Stomach (tissue), 9 donors: ENCODE measurements around the gene SLC26A3. TPM values are rescaled to one million over a fixed set of nuclear protein-coding genes. Genes with fewer than 3 reads are reported as not detected.

ENCODE experiments used
- DNase-seq, 2 donors: peaks; one replicate each; pipeline versions ENCODE4 v3.0.0 to v3.0.0-alpha.2; 2013 to 2019
- H3K27ac ChIP-seq, 5 donors: fragments of 200-600 bp in 4 of 5; sonication (generic) in 4 of 5; one replicate each; pipeline ENCODE4 v1.5.1; 2013 to 2019; ENCODE audit warnings: mild to moderate bottlenecking in 1 of 5, moderate library complexity in 1 of 5
- H3K27me3 ChIP-seq, 3 donors: fragments of 200-600 bp; sonication (generic); one replicate each; pipeline ENCODE4 v1.5.1; 2017 to 2019; ENCODE audit warnings: mixed run types in 1 of 3
- H3K36me3 ChIP-seq, 4 donors: fragments of 200-600 bp; sonication (generic); 1 replicate in 3 of 4; 2 replicates in 1 of 4; pipeline ENCODE4 v1.5.1; 2016 to 2019
- H3K4me1 ChIP-seq, 4 donors: fragments of 200-600 bp; sonication (generic); one replicate each; pipeline ENCODE4 v1.5.1; 2016 to 2019
- H3K4me3 ChIP-seq, 4 donors: fragments of 200-600 bp; sonication (generic) in 3 of 4; one replicate each; pipeline ENCODE4 v1.5.1; 2016 to 2019; ENCODE audit warnings: mild to moderate bottlenecking in 1 of 4
- H3K9me3 ChIP-seq, 4 donors: fragments of 200-600 bp; sonication (generic); one replicate each; pipeline ENCODE4 v1.5.1; 2016 to 2019
- CTCF ChIP-seq, 7 experiments: fragments of 450-650 bp in 4 of 7; fragments of 200-600 bp in 3 of 7; sonication (generic) in 3 of 7; IDR thresholded peaks; one replicate each; pipeline ENCODE4 v1.5.1; 2016 to 2019; ENCODE audit warnings: antibody characterized with exemption in 7 of 7, control low read depth in 2 of 7, mild to moderate bottlenecking in 1 of 7
- EP300 ChIP-seq: sonication (generic); formaldehyde crosslinking; IDR thresholded peaks from one replicate; pipeline ENCODE4 v1.6.1; 2017; ENCODE audit warnings: antibody characterized with exemption
- POLR2A ChIP-seq, 4 donors: fragments of 450-650 bp; IDR thresholded peaks; one replicate each; pipeline ENCODE4 v1.6.1; 2016; ENCODE audit warnings: antibody characterized with exemption in 4 of 4, control low read depth in 2 of 4, mild to moderate bottlenecking in 1 of 4, moderate library complexity in 1 of 4
- POLR2AphosphoS5 ChIP-seq, 3 donors: sonication (generic); formaldehyde crosslinking; IDR thresholded peaks; one replicate each; pipeline ENCODE4 v1.6.1; 2016; ENCODE audit warnings: antibody characterized with exemption in 3 of 3
- WGBS, 5 donors: extraction: QIAGEN DNeasy Blood & Tissue Kit in 3 of 5; methylation state at CpG; one replicate each; pipeline versions ENCODE4 v1.1.5 to v1.1.7; 2013 to 2018; 5-methylcytosine and 5-hydroxymethylcytosine counted together
- intact Hi-C: fragments of 100-400 bp; cut with DNase I; formaldehyde crosslinking; loops from one replicate; pipeline ENCODE4 v1.15.1; 2023; ENCODE audit warnings: low total_unique reads
- polyA plus RNA-seq, 3 donors: library from polyadenylated mRNA; stranded (reverse); fragments of 200-250 nt; gene quantifications; one replicate each; pipeline ENCODE4 v1.2.3, GENCODE V29; 2013
- total RNA-seq, 5 donors: library from RNA; depleted of rRNA; stranded (reverse); fragments of >200 nt; gene quantifications; one replicate each; pipeline versions ENCODE4 v1.1.0 to v1.2.3, GENCODE V29; 2014 to 2016
- donor health status: healthy with polysubstance abuse.
- donor health status: Bipolar disorder and iron deficiency.
- donor health status: healthy.

The SLC26A3 gene
- total and polyA plus RNA-seq, 8 donors, result 0.10 to 52.4 (median 2.1) TPM; not detected in 4

GRCh38 chr7:107813524-107813923 lies 10.5 kb upstream of the SLC26A3 start:
- Histone ChIP-seq H3K27ac (no peak overlapping the region), H3K27me3 (no peaks in the 10 kb centered on the region), H3K36me3 (no peaks in the 10 kb centered on the region), H3K4me3 (no peak overlapping the region), H3K9me3 (no peaks in the 10 kb centered on the region), H3K4me1 (no peaks in the 10 kb centered on the region)
- intact Hi-C loops, result no loop called here
- WGBS, 5 donors, result 71 to 85% (median 78%) methylated on average over 3 of the region's 3 CpGs
- no peak for TF ChIP-seq EP300
- no peak for TF ChIP-seq POLR2A (IDR thresholded peaks at IDR 0.05)
- TF ChIP-seq POLR2AphosphoS5 (IDR thresholded peaks at IDR 0.05), result no peak
- TF ChIP-seq CTCF (IDR thresholded peaks at IDR 0.05), result no peak
- no peak for DNase-seq

GRCh38 chr7:107811934-107812333 lies 8.9 kb upstream of the SLC26A3 start:
- DNase-seq, result no peak
- WGBS, 5 donors, result 69 to 84% (median 82%) methylated on average over 5 of the region's 5 CpGs
- TF ChIP-seq POLR2AphosphoS5 (IDR thresholded peaks at IDR 0.05) (no peak), POLR2A (IDR thresholded peaks at IDR 0.05) (no peak), EP300 (no peak), CTCF (IDR thresholded peaks at IDR 0.05) (no peak)
- intact Hi-C loops, result no loop called here
- Histone ChIP-seq H3K4me3 (no peak overlapping the region), H3K27ac (no peak overlapping the region), H3K9me3 (no peaks in the 10 kb centered on the region), H3K27me3 (no peaks in the 10 kb centered on the region), H3K4me1 (no peaks in the 10 kb centered on the region), H3K36me3 (no peaks in the 10 kb centered on the region)

- no peaks in the 10 kb centered on the region for H3K9me3 ChIP-seq
- intact Hi-C loops, result no loop called here
- WGBS, 5 donors, result 74 to 92% (median 83%) methylated on average over 3 of the region's 3 CpGs
- no peak overlapping the region for H3K4me3 ChIP-seq
- H3K36me3 ChIP-seq, result no peaks in the 10 kb centered on the region
- TF ChIP-seq CTCF (IDR thresholded peaks at IDR 0.05) (no peak), EP300 (no peak), POLR2A (IDR thresholded peaks at IDR 0.05) (no peak), POLR2AphosphoS5 (IDR thresholded peaks at IDR 0.05) (no peak)
- no peaks in the 10 kb centered on the region for H3K4me1 ChIP-seq
- no peak for DNase-seq
- H3K27me3 ChIP-seq, result no peaks in the 10 kb centered on the region
- H3K27ac ChIP-seq, result no peak overlapping the region
Measured at GRCh38 chr7:107810626-107811025, 7.6 kb upstream of the SLC26A3 start.

GRCh38 chr7:107809179-107809578 lies 6.2 kb upstream of the SLC26A3 start:
- no peak for DNase-seq
- Histone ChIP-seq H3K4me1 (no peaks in the 10 kb centered on the region), H3K27me3 (no peaks in the 10 kb centered on the region), H3K27ac (no peak overlapping the region), H3K9me3 (no peaks in the 10 kb centered on the region), H3K4me3 (no peak overlapping the region), H3K36me3 (no peaks in the 10 kb centered on the region)
- TF ChIP-seq CTCF (IDR thresholded peaks at IDR 0.05) (no peak), EP300 (no peak), POLR2A (IDR thresholded peaks at IDR 0.05) (no peak), POLR2AphosphoS5 (IDR thresholded peaks at IDR 0.05) (no peak)
- WGBS, 5 donors, result 87 to 94% (median 90%) methylated on average over 4 of the region's 4 CpGs
- intact Hi-C loops, result no loop called here
